Activated naive CD8-positive, alpha-beta T cell treated with anti-CD3 and anti-CD28 coated beads, Interleukin-2, amount 50 U/mL, for 24 hours (primary cell): ENCODE data around the gene FGGY.

Experiments used
- ATAC-seq: fragments of 150-1000 bp; cut with Tn5 transposase; one replicate; pipeline ENCODE4 v1.10.0; 2021
- DNase-seq: peaks from one replicate; pipeline ENCODE4 v3.0.0; 2021
- H3K27ac Mint-ChIP-seq: one replicate; pipeline ENCODE4 v1.8.0; 2021; ENCODE audit warnings: mild to moderate bottlenecking, mixed read lengths
- H3K27me3 Mint-ChIP-seq: one replicate; pipeline ENCODE4 v1.8.0; 2021; ENCODE audit warnings: mixed read lengths
- H3K36me3 Mint-ChIP-seq: one replicate; pipeline ENCODE4 v1.8.0; 2021; ENCODE audit warnings: low read depth, mixed read lengths
- H3K4me1 Mint-ChIP-seq: one replicate; pipeline ENCODE4 v1.8.0; 2021; ENCODE audit warnings: mixed read lengths
- H3K4me3 Mint-ChIP-seq: one replicate; pipeline ENCODE4 v1.8.0; 2021; ENCODE audit warnings: mild to moderate bottlenecking, moderate library complexity, mixed read lengths
- H3K9me3 Mint-ChIP-seq: one replicate; pipeline ENCODE4 v1.8.0; 2021; ENCODE audit warnings: mixed read lengths

The FGGY gene

GRCh38 chr1:59271561-59272260 lies 25.2 kb upstream of the FGGY start:
- Mint-ChIP-seq H3K9me3 (no peaks in the 10 kb centered on the region), H3K4me1 (peaks cover 22% of the 10 kb centered on the region), H3K27me3 (peaks cover 9% of the 10 kb centered on the region), H3K36me3 (no peaks in the 10 kb centered on the region), H3K27ac (peak overlapping the region; percentile 72), H3K4me3 (no peak overlapping the region)
- ATAC-seq, result no peak
- DNase-seq, result no peak

GRCh38 chr1:59272507-59272906 lies 24.4 kb upstream of the FGGY start:
- Mint-ChIP-seq H3K36me3 (no peaks in the 10 kb centered on the region), H3K27me3 (peaks cover 9% of the 10 kb centered on the region), H3K4me1 (peaks cover 22% of the 10 kb centered on the region), H3K4me3 (no peak overlapping the region), H3K27ac (peak overlapping the region; percentile 72), H3K9me3 (no peaks in the 10 kb centered on the region)
- no peak for DNase-seq
- ATAC-seq, result peak; percentile 92

DNA sequence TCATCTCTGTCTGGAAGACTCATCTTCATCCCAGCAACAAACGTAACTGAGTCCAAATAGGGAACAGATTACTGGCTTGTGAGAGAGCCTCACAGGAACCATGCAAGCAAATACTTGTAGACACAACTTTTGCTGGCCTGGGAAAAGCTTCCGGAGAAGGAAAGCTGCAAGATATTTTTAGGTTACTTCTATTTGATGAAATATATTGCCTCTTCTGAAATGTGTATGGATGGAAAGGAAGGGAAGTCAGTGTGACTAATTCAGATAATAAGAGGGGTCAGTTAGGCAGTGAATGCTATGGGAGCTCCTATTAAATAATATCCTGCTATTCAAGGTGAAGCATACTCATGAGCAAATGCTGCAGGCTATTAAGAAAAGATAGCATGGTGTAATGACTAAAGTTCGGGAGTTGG lies 20.4 kb upstream of the FGGY start:
- Mint-ChIP-seq H3K27ac (no peak overlapping the region), H3K4me3 (no peak overlapping the region), H3K9me3 (no peaks in the 10 kb centered on the region), H3K27me3 (peaks cover 2% of the 10 kb centered on the region), H3K36me3 (no peaks in the 10 kb centered on the region), H3K4me1 (peaks cover 36% of the 10 kb centered on the region)
- ATAC-seq (no peak), DNase-seq (no peak)

DNA sequence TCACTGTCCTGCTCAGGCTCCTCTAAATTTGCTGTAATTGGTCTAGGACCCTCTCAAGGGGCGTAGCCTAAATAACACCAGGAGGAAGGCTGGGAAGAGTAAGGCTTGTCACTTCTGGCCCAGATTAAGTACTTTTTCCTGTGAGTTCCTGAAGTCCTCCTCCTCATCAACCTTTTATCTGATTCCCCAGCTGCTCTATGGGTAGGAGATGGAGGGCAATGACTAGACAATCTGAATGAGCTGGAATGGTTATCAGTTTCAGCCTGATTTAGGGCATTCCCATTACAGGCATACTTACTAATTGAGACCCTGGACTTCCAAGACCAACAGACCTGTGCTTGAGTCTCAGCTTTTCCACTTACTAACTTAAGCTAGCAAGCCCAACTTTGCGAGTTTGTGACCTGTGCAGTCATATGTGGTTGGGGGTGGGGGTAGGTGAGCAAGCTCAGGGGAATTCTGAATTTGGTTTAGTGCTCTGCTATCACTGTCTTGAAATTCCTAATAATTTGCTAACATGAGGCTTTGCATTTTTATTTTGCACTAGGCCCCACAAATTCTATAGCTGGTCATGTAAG lies 18.0 kb upstream of the FGGY start:
- no peak overlapping the region for H3K4me3 Mint-ChIP-seq

DNA sequence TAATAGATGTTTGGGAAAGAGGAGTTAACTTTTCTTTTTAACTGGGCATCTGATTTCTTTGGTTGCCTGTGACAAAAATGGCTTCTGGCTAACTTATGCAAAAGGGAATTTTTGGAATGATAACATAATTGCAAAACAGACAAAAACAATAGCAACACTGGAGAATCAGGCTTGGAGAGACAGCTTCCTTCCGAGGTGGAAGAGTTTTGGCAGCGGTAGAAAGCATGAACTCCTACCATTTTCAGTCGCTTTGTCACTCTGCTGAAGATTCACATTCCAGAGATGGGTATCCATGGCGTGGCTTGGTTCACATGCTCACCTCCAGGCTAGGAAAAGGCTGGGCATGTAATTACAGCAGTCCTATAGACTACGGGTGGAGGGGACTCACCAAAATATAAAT lies 17.2 kb upstream of the FGGY start:
- Mint-ChIP-seq H3K27me3 (peaks cover 6% of the 10 kb centered on the region), H3K4me1 (peaks cover 23% of the 10 kb centered on the region), H3K36me3 (no peaks in the 10 kb centered on the region), H3K27ac (no peak overlapping the region), H3K4me3 (no peak overlapping the region), H3K9me3 (no peaks in the 10 kb centered on the region)
- ATAC-seq (no peak), DNase-seq (no peak)

More for the DNA sequence above, 18.0 kb upstream of the FGGY start:
- ATAC-seq (peak; percentile 69), DNase-seq (no peak)
- H3K36me3 Mint-ChIP-seq, result no peaks in the 10 kb centered on the region
- peaks cover 23% of the 10 kb centered on the region for H3K4me1 Mint-ChIP-seq
- H3K27ac Mint-ChIP-seq, result peak overlapping the region; percentile 15
- H3K9me3 Mint-ChIP-seq, result no peaks in the 10 kb centered on the region
- peaks cover 4% of the 10 kb centered on the region for H3K27me3 Mint-ChIP-seq

GRCh38 chr1:59282951-59283350 lies 13.9 kb upstream of the FGGY start:
- Mint-ChIP-seq H3K9me3 (no peaks in the 10 kb centered on the region), H3K27me3 (peaks cover 11% of the 10 kb centered on the region), H3K36me3 (no peaks in the 10 kb centered on the region), H3K4me1 (peaks cover 15% of the 10 kb centered on the region), H3K4me3 (no peak overlapping the region), H3K27ac (no peak overlapping the region)
- no peak for DNase-seq
- no peak for ATAC-seq

DNA sequence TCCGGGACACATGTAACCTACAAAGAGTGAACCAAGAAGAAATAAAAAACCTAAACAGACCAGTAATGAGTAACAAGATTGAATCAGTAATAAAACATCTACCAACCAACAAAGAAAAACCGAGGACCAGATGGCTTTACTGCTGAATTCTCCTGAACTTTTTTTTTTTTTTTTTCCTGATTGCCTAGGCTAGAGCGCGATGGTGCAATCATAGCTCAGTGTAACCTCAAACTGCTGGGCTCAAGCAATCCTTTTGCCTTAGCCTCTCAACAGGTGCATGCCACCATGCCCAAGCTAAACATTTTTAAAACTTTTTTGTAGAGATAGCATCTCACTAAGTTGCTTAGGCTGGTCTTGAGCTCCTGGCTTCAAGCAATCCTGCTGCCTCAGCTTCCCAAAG lies 11.2 kb upstream of the FGGY start:
- no peak overlapping the region for H3K4me3 Mint-ChIP-seq
- H3K9me3 Mint-ChIP-seq, result no peaks in the 10 kb centered on the region
- H3K36me3 Mint-ChIP-seq, result no peaks in the 10 kb centered on the region
- no peak overlapping the region for H3K27ac Mint-ChIP-seq
- DNase-seq (no peak), ATAC-seq (no peak)
- peaks cover 3% of the 10 kb centered on the region for H3K4me1 Mint-ChIP-seq
- peaks cover 11% of the 10 kb centered on the region for H3K27me3 Mint-ChIP-seq

DNA sequence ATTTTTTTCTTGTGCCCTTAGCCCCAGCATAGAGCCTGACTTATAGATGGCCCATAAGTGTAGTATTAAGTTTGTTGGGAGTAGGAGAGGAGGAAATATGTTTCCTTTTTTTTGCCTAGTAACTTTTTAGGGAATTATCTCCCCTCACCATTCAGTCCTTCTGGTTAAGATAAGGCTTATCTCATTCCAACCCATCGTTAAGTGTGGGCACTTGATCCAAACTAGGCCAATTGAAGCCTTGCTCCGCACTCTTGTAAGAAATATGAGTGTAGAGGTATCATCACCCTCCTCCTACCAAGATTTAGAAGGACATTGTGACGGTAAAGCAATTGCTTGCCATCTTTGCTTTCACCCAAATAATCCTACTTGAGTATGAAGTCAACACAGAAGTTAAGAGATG lies 8.8 kb upstream of the FGGY start:
- no peak overlapping the region for H3K4me3 Mint-ChIP-seq
- no peaks in the 10 kb centered on the region for H3K36me3 Mint-ChIP-seq
- H3K27ac Mint-ChIP-seq, result no peak overlapping the region
- DNase-seq, result no peak
- peaks cover 10% of the 10 kb centered on the region for H3K4me1 Mint-ChIP-seq
- no peak for ATAC-seq
- no peaks in the 10 kb centered on the region for H3K9me3 Mint-ChIP-seq
- H3K27me3 Mint-ChIP-seq, result peaks cover 11% of the 10 kb centered on the region

GRCh38 chr1:59289570-59289969 lies 7.3 kb upstream of the FGGY start:
- H3K36me3 Mint-ChIP-seq, result no peaks in the 10 kb centered on the region
- H3K9me3 Mint-ChIP-seq, result no peaks in the 10 kb centered on the region
- peaks cover 5% of the 10 kb centered on the region for H3K27me3 Mint-ChIP-seq
- H3K4me3 Mint-ChIP-seq, result no peak overlapping the region
- H3K4me1 Mint-ChIP-seq, result peaks cover 13% of the 10 kb centered on the region
- no peak for DNase-seq
- no peak for ATAC-seq
- no peak overlapping the region for H3K27ac Mint-ChIP-seq

DNA sequence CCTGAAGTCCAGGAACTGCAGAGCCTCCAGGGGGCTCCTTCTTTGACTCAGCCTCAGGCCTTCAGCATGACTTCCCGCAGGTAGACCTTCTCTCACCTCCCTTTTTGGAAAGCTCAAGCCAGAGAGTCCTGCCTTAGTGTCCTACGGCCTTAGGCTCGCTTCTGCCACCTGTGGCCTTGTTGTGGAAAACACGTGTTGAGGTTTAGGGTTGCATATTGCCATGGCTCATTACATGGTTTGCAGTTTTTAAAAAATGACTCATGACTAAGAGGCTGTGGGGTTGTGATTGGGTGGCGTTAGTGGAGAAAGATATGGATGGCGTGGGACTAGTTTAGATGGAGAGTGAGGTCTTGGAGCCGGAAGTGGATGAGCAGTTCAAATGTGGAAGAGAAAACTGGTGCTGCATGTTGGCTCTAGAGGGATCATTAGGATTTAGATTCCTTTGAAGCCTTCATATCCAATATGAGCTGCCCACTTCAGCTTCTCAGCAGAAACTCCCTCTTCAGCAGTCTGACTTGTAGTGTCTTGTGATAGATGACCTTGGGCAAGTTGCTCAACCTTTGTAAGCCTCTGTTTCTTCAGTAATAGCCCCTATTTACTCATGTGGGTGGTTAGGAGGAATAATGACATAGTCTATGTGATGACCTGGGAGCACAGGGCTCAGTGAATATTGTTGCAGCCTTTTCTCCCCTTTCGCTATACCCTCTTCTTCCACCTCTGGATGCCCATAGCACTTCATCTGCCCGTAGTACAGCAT lies 6.5 kb upstream of the FGGY start:
- DNase-seq (no peak), ATAC-seq (peak; percentile 77)
- no peaks in the 10 kb centered on the region for H3K9me3 Mint-ChIP-seq
- peaks cover 2% of the 10 kb centered on the region for H3K27me3 Mint-ChIP-seq
- peaks cover 18% of the 10 kb centered on the region for H3K4me1 Mint-ChIP-seq
- H3K4me3 Mint-ChIP-seq, result no peak overlapping the region
- H3K27ac Mint-ChIP-seq, result no peak overlapping the region
- no peaks in the 10 kb centered on the region for H3K36me3 Mint-ChIP-seq

- H3K4me1 Mint-ChIP-seq, result peaks cover 21% of the 10 kb centered on the region
- H3K27ac Mint-ChIP-seq, result no peak overlapping the region
- H3K27me3 Mint-ChIP-seq, result no peaks in the 10 kb centered on the region
- no peak for ATAC-seq
- no peaks in the 10 kb centered on the region for H3K36me3 Mint-ChIP-seq
- no peak overlapping the region for H3K4me3 Mint-ChIP-seq
- H3K9me3 Mint-ChIP-seq, result no peaks in the 10 kb centered on the region
- no peak for DNase-seq
Observed at GRCh38 chr1:59291561-59291960, 5.3 kb upstream of the FGGY start.

DNA sequence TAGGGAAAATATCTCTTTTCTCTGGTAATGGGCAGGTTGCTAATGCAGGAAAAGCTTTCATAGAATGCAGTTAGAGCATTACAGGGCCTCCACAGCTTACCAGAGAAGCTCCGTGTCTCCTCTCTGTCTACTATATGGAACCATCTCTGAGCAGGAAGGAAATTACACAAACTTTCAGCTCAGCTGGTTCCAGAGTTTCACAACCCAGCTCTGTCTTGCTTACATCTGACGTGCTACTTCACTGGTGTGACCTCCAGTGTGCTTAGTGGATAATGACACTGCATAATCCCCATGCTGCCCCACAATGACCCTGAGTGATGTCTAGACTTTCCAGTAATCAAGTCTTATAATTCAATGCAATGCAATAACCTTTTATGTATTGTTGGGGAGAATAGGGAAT lies 4.3 kb upstream of the FGGY start:
- Mint-ChIP-seq H3K36me3 (no peaks in the 10 kb centered on the region), H3K9me3 (no peaks in the 10 kb centered on the region), H3K4me3 (no peak overlapping the region), H3K27ac (no peak overlapping the region), H3K4me1 (peaks cover 24% of the 10 kb centered on the region), H3K27me3 (no peaks in the 10 kb centered on the region)
- ATAC-seq, result no peak
- DNase-seq, result no peak

- no peak overlapping the region for H3K27ac Mint-ChIP-seq
- H3K4me3 Mint-ChIP-seq, result no peak overlapping the region
- H3K27me3 Mint-ChIP-seq, result no peaks in the 10 kb centered on the region
- no peaks in the 10 kb centered on the region for H3K36me3 Mint-ChIP-seq
- H3K9me3 Mint-ChIP-seq, result no peaks in the 10 kb centered on the region
- ATAC-seq (no peak), DNase-seq (no peak)
- H3K4me1 Mint-ChIP-seq, result peaks cover 31% of the 10 kb centered on the region
Observed at GRCh38 chr1:59293206-59293605, 3.7 kb upstream of the FGGY start.

- Mint-ChIP-seq H3K36me3 (no peaks in the 10 kb centered on the region), H3K4me1 (peaks cover 36% of the 10 kb centered on the region), H3K9me3 (no peaks in the 10 kb centered on the region), H3K27me3 (no peaks in the 10 kb centered on the region), H3K27ac (no peak overlapping the region), H3K4me3 (no peak overlapping the region)
- no peak for ATAC-seq
- no peak for DNase-seq
Observed at GRCh38 chr1:59293849-59294248, 3.0 kb upstream of the FGGY start.

- Mint-ChIP-seq H3K27ac (no peak overlapping the region), H3K36me3 (no peaks in the 10 kb centered on the region), H3K9me3 (no peaks in the 10 kb centered on the region), H3K4me3 (no peak overlapping the region), H3K27me3 (no peaks in the 10 kb centered on the region), H3K4me1 (peaks cover 40% of the 10 kb centered on the region)
- DNase-seq (no peak), ATAC-seq (no peak)
Observed at GRCh38 chr1:59294423-59294822, 2.5 kb upstream of the FGGY start.
